H1 (cell line): ENCODE measurements around the gene CDKN1B. TPM values are rescaled to one million over a fixed set of nuclear protein-coding genes. Genes with fewer than 3 reads are reported as not detected.

ENCODE experiments used
- CTCF ChIA-PET: fragments of 300-600 bp; sonication (Branson Sonifier 250); formaldehyde crosslinking; loops from one replicate; lab custom pipeline; 2021; ENCODE audit not compliant: partially characterized antibody; lab: Charles Lee
- POLR2A ChIA-PET: fragments of 300-600 bp; sonication (Branson Sonifier 250); formaldehyde crosslinking; loops from one replicate; lab custom pipeline; 2021; ENCODE audit warnings: inconsistent platforms; ENCODE audit not compliant: partially characterized antibody; lab: Charles Lee
- DNase-seq, 2 experiments: peaks; one replicate each; pipeline versions ENCODE4 v3.0.0 to v3.0.0-alpha.2; 2010 to 2022; ENCODE audit warnings: low spot score in 2 of 2, low read depth in 1 of 2, mixed read lengths in 1 of 2
- FAIRE-seq: peaks from 2 replicates; lab custom pipeline; 2011; peaks lifted over from hg19 to GRCh38; lab: Jason Lieb, UNC
- H2AFZ ChIP-seq: 2 replicates; pipeline ENCODE4 v1.8.1; 2012; ENCODE audit warnings: low read length, inconsistent platforms
- H2AK5ac ChIP-seq: 2 replicates; pipeline ENCODE4 v1.6.1; 2013; ENCODE audit warnings: low read depth, low read length
- H2BK120ac ChIP-seq: replicated peaks from 2 replicates; pipeline ENCODE3; 2013; ENCODE audit warnings: low read depth, low read length, inconsistent platforms
- H2BK12ac ChIP-seq: 2 replicates; pipeline ENCODE4 v1.6.1; 2013; ENCODE audit warnings: low read depth, low read length
- H2BK15ac ChIP-seq: 2 replicates; pipeline ENCODE4 v1.6.1; 2013; ENCODE audit warnings: low read length
- H2BK20ac ChIP-seq: 2 replicates; pipeline ENCODE4 v1.6.1; 2013; ENCODE audit warnings: low read length
- H2BK5ac ChIP-seq: 2 replicates; pipeline ENCODE4 v1.6.1; 2013; ENCODE audit warnings: low read depth, low read length
- H3K14ac ChIP-seq: 2 replicates; pipeline ENCODE4 v1.6.1; 2013; ENCODE audit warnings: inconsistent platforms; ENCODE audit not compliant: insufficient read length
- H3K18ac ChIP-seq: 2 replicates; pipeline ENCODE4 v1.6.1; 2013; ENCODE audit warnings: low read length; ENCODE audit errors: extremely low read depth
- H3K23ac ChIP-seq: 2 replicates; pipeline ENCODE4 v1.6.1; 2013; ENCODE audit warnings: inconsistent platforms; ENCODE audit not compliant: insufficient read length
- H3K23me2 ChIP-seq: 2 replicates; pipeline ENCODE4 v1.6.1; 2013; ENCODE audit warnings: low read depth, low read length
- H3K27ac ChIP-seq: 2 replicates; pipeline ENCODE4 v1.6.1; 2011; ENCODE audit warnings: low read depth, low read length, inconsistent platforms
- H3K27me3 ChIP-seq, 4 experiments: replicated peaks in 1 of 4; 1 replicate in 1 of 4; 2 replicates in 3 of 4; pipeline versions ENCODE4 v1.6.1 to v1.8.1; 2011 to 2013; ENCODE audit warnings: low read length in 3 of 4, mild to moderate bottlenecking in 3 of 4, inconsistent platforms in 2 of 4, mixed read lengths in 2 of 4, moderate library complexity in 1 of 4; ENCODE audit not compliant: control insufficient read depth in 3 of 4, insufficient read depth in 3 of 4; ENCODE audit errors: extremely low read depth in 1 of 4
- H3K36me3 ChIP-seq, 4 experiments: 2 replicates each; pipeline versions ENCODE4 v1.6.1 to v1.8.1; 2011 to 2013; ENCODE audit warnings: mild to moderate bottlenecking in 4 of 4, low read length in 3 of 4, moderate library complexity in 2 of 4, control low read depth in 1 of 4, inconsistent platforms in 1 of 4; ENCODE audit not compliant: insufficient read depth in 4 of 4, control insufficient read depth in 2 of 4
- H3K4ac ChIP-seq: replicated peaks from 2 replicates; pipeline ENCODE3; 2013; ENCODE audit warnings: low read length, low read depth, mixed read lengths, inconsistent platforms; ENCODE audit not compliant: insufficient read length
- H3K4me1 ChIP-seq, 4 experiments: replicated peaks in 1 of 4; 1 replicate in 1 of 4; 2 replicates in 3 of 4; pipeline versions ENCODE4 v1.6.1 to v1.8.1; 2011 to 2013; ENCODE audit warnings: low read length in 3 of 4, inconsistent platforms in 2 of 4, mixed read lengths in 1 of 4; ENCODE audit not compliant: insufficient read depth in 4 of 4, control insufficient read depth in 3 of 4
- H3K4me2 ChIP-seq, 2 experiments: 2 replicates each; pipeline versions ENCODE4 v1.6.1 to v1.8.1; 2011 to 2013; ENCODE audit warnings: low read depth in 2 of 2, low read length in 2 of 2, control low read depth in 1 of 2, inconsistent platforms in 1 of 2, mild to moderate bottlenecking in 1 of 2; ENCODE audit not compliant: insufficient read depth in 1 of 2
- H3K4me3 ChIP-seq, 4 experiments: fragments of 200-600, 300-600 bp in 1 of 4; sonication (generic), shearing (Covaris generic), sonication (Bioruptor Twin) in 1 of 4; 2 replicates each; pipeline versions ENCODE4 v1.5.1 to v1.8.1; 2011 to 2016; ENCODE audit warnings: low read length in 4 of 4, low read depth in 3 of 4, control low read depth in 2 of 4, inconsistent platforms in 2 of 4, mild to moderate bottlenecking in 2 of 4, mixed read lengths in 1 of 4, moderate library complexity in 1 of 4; ENCODE audit not compliant: insufficient read depth in 2 of 4; ENCODE audit errors: extremely low read depth in 1 of 4
- H3K56ac ChIP-seq: replicated peaks from 2 replicates; pipeline ENCODE3; 2013; ENCODE audit warnings: low read depth, mild to moderate bottlenecking, mixed read lengths, low read length, inconsistent platforms; ENCODE audit not compliant: insufficient read length
- H3K79me1 ChIP-seq: 2 replicates; pipeline ENCODE4 v1.6.1; 2013; ENCODE audit warnings: low read depth, low read length, control low read depth
- H3K79me2 ChIP-seq, 2 experiments: 2 replicates each; pipeline versions ENCODE4 v1.6.1 to v1.8.1; 2012 to 2013; ENCODE audit warnings: low read length in 2 of 2, mild to moderate bottlenecking in 2 of 2, inconsistent platforms in 1 of 2; ENCODE audit not compliant: insufficient read depth in 2 of 2, control insufficient read depth in 1 of 2
- H3K9ac ChIP-seq, 4 experiments: replicated peaks in 1 of 4; 1 replicate in 1 of 4; 2 replicates in 3 of 4; pipeline versions ENCODE4 v1.6.1 to v1.8.1; 2011 to 2013; ENCODE audit warnings: low read depth in 3 of 4, low read length in 3 of 4, control low read depth in 2 of 4, mild to moderate bottlenecking in 2 of 4, moderate library complexity in 2 of 4, inconsistent platforms in 1 of 4; ENCODE audit errors: extremely low read depth in 1 of 4
- H3K9me3 ChIP-seq, 2 experiments: 2 replicates each; pipeline versions ENCODE4 v1.6.1 to v1.8.1; 2012 to 2013; ENCODE audit warnings: mild to moderate bottlenecking in 2 of 2, moderate library complexity in 2 of 2, control low read depth in 1 of 2, inconsistent platforms in 1 of 2, low read depth in 1 of 2, low read length in 1 of 2, mixed read lengths in 1 of 2; ENCODE audit not compliant: insufficient read depth in 2 of 2
- H4K20me1 ChIP-seq, 2 experiments: replicated peaks in 1 of 2; 2 replicates each; pipeline versions ENCODE3 to v1.8.1; 2011 to 2013; ENCODE audit warnings: inconsistent platforms in 2 of 2, low read length in 2 of 2, mild to moderate bottlenecking in 1 of 2; ENCODE audit not compliant: insufficient read depth in 2 of 2, control insufficient read depth in 1 of 2
- H4K5ac ChIP-seq: 2 replicates; pipeline ENCODE4 v1.6.1; 2013; ENCODE audit warnings: low read length, low read depth, mixed read lengths, inconsistent platforms; ENCODE audit not compliant: insufficient read length
- H4K8ac ChIP-seq: 2 replicates; pipeline ENCODE4 v1.8.0; 2013; ENCODE audit warnings: mild to moderate bottlenecking, moderate library complexity, low read length, inconsistent platforms; ENCODE audit not compliant: insufficient read depth; ENCODE audit errors: extremely low read depth
- H4K91ac ChIP-seq: replicated peaks from 2 replicates; pipeline ENCODE3; 2013; ENCODE audit warnings: low read length, mixed read lengths, inconsistent platforms; ENCODE audit not compliant: insufficient read length
- ASH2L ChIP-seq: fragments of 200-600, 300-600 bp; sonication (generic); IDR thresholded peaks from one replicate; pipeline ENCODE4 v1.7.1; 2017; ENCODE audit warnings: low read length
- KDM4A ChIP-seq: IDR thresholded peaks from one replicate; pipeline ENCODE4 v1.7.1; 2012; ENCODE audit warnings: low read depth, mild to moderate bottlenecking, moderate library complexity, low read length, inconsistent platforms; ENCODE audit not compliant: severe bottlenecking
- RAD21 ChIP-seq, 2 experiments: IDR thresholded peaks in 1 of 2; conservative IDR thresholded peaks in 1 of 2; 2 replicates each; pipeline ENCODE4 v1.6.1; 2011; ENCODE audit warnings: low read depth in 2 of 2, low read length in 2 of 2, improper control_type of control experiment in 1 of 2, inconsistent platforms in 1 of 2, mild to moderate bottlenecking in 1 of 2, moderate library complexity in 1 of 2
- WGBS, 2 experiments: shearing (Covaris generic) in 1 of 2; methylation state at CpG; one replicate each; pipeline versions ENCODE4 v1.1.6 to v1.1.7; 2013 to 2015; ENCODE audit warnings: low lambda C conversion rate in 2 of 2, mixed read lengths in 2 of 2, inconsistent platforms in 1 of 2, low coverage in 1 of 2, missing lambda C conversion rate in 1 of 2; ENCODE audit not compliant: insufficient replicate concordance in 2 of 2, insufficient coverage in 1 of 2, insufficient read length in 1 of 2; ENCODE audit errors: extremely low coverage in 1 of 2, missing lambda C conversion rate in 1 of 2; 5-methylcytosine and 5-hydroxymethylcytosine counted together
- polyA plus RNA-seq, 7 experiments: library from polyadenylated mRNA; depleted of rRNA in 3 of 7; stranded (reverse) in 5 of 7; unstranded in 2 of 7; fragments of >200 nt in 5 of 7; fragments of 200-250 nt in 2 of 7; gene quantifications; 1 replicate in 5 of 7; 2 replicates in 1 of 7; 4 replicates in 1 of 7; pipeline versions ENCODE4 v1.2.1 to v1.2.3, GENCODE V29; 2011 to 2013; ENCODE audit warnings: missing spikeins in 2 of 7, mixed read lengths in 2 of 7
- total RNA-seq: library from RNA; stranded (reverse); fragmentation: NEBNext Ultra II Directional; extraction: Animal tissue kit (Norgen Biotek cat#: 25700); gene quantifications from 2 replicates; pipeline ENCODE4 v1.2.1, GENCODE V29; 2021
- TF ChIP-seq, protein P1 (sequence below): IDR thresholded peaks from 2 replicates; pipeline ENCODE4 v1.6.1; 2012; ENCODE audit warnings: low read length, inconsistent platforms
- TF ChIP-seq, protein P2 (sequence below), 3 experiments: IDR thresholded peaks; 1 replicate in 2 of 3; 2 replicates in 1 of 3; pipeline versions ENCODE4 v1.5.1 to v1.6.1; 2011; ENCODE audit warnings: low read length in 3 of 3, mild to moderate bottlenecking in 3 of 3, inconsistent platforms in 2 of 3, low read depth in 1 of 3, moderate library complexity in 1 of 3; ENCODE audit not compliant: insufficient read depth in 1 of 3; ENCODE audit errors: control extremely low read depth in 1 of 3

CDKN1B gene
- total and polyA plus RNA-seq, 2 of the 8 experiments (the other 6 are each of a cell fraction or from before 2014, with no cell fraction given), result 6.5 to 27.2 TPM

- H3K4ac ChIP-seq, result peak overlapping the region; percentile 57
- H3K27ac ChIP-seq, result no peak overlapping the region
- no peak overlapping the region for H3K56ac ChIP-seq
- H3K79me2 ChIP-seq, result peaks cover 7 to 19% of the 10 kb centered on the region in 2 experiments; a peak in 3 of 4 replicates
- WGBS, 2 experiments, result 32% methylated on average over 23 of the region's 23 CpGs; no CpG with 5 or more reads in 1 of the 2 experiments
- no peak overlapping the region; the same call in 1 of the 2 replicates for H2BK15ac ChIP-seq
- ChIA-PET CTCF (interaction anchor here (0.5 to 4.6 kb wide), 20 partner anchors 10 to 1047 kb away, joined by 3 to 23 read pairs (median 3); no protein-coding TSS in a partner anchor), POLR2A (interaction anchor here (0.6 to 5.7 kb wide), 5 partner anchors 9 to 934 kb away, joined by 3 to 51 read pairs (median 4); no protein-coding TSS in a partner anchor)
- peak overlapping the region; percentile 99 for H2BK12ac ChIP-seq
- no peak overlapping the region for H3K14ac ChIP-seq
- H2BK5ac ChIP-seq, result peak overlapping the region; percentile 45; the same call in 1 of the 2 replicates
- no peak for FAIRE-seq
- no peak overlapping the region for H2AK5ac ChIP-seq
- peak overlapping the region; percentile 93 for H2AFZ ChIP-seq
- H2BK120ac ChIP-seq, result peak overlapping the region; percentile 84
- H3K27me3 ChIP-seq, result peaks cover 0 to 4% (median 0%) of the 10 kb centered on the region in 4 experiments; a peak in 1 of 7 replicates
- peak overlapping the region; percentile 19; the same call in 1 of the 2 replicates for H4K8ac ChIP-seq
- H2BK20ac ChIP-seq, result no peak overlapping the region
- peak overlapping the region in 1 of 4 experiments; percentile 40; a peak in 4 of 8 replicates for H3K4me3 ChIP-seq
- peak overlapping the region; percentile 58 to 95 for H3K4me2 ChIP-seq
- H3K36me3 ChIP-seq, result peaks cover 0 to 8% (median 0%) of the 10 kb centered on the region in 4 experiments; a peak in 2 of 8 replicates
- TF ChIP-seq, protein P1, sequence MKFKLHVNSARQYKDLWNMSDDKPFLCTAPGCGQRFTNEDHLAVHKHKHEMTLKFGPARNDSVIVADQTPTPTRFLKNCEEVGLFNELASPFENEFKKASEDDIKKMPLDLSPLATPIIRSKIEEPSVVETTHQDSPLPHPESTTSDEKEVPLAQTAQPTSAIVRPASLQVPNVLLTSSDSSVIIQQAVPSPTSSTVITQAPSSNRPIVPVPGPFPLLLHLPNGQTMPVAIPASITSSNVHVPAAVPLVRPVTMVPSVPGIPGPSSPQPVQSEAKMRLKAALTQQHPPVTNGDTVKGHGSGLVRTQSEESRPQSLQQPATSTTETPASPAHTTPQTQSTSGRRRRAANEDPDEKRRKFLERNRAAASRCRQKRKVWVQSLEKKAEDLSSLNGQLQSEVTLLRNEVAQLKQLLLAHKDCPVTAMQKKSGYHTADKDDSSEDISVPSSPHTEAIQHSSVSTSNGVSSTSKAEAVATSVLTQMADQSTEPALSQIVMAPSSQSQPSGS, result no peak
- TF ChIP-seq ASH2L (peak; percentile 55), RAD21 (IDR thresholded peaks at IDR 0.05 in 1 of 2, conservative IDR thresholded peaks at IDR 0.05 in 1 of 2; ENCODE audit: low read depth in 2 of 2, low read length in 2 of 2) (peak; percentile 14 to 20; a peak in 1 of 4 replicates), KDM4A (no peak)
- TF ChIP-seq, protein P2, sequence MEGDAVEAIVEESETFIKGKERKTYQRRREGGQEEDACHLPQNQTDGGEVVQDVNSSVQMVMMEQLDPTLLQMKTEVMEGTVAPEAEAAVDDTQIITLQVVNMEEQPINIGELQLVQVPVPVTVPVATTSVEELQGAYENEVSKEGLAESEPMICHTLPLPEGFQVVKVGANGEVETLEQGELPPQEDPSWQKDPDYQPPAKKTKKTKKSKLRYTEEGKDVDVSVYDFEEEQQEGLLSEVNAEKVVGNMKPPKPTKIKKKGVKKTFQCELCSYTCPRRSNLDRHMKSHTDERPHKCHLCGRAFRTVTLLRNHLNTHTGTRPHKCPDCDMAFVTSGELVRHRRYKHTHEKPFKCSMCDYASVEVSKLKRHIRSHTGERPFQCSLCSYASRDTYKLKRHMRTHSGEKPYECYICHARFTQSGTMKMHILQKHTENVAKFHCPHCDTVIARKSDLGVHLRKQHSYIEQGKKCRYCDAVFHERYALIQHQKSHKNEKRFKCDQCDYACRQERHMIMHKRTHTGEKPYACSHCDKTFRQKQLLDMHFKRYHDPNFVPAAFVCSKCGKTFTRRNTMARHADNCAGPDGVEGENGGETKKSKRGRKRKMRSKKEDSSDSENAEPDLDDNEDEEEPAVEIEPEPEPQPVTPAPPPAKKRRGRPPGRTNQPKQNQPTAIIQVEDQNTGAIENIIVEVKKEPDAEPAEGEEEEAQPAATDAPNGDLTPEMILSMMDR (IDR thresholded peaks at IDR 0.05; ENCODE audit: control extremely low read depth in 1 of 3, insufficient read depth in 1 of 3, low read depth in 1 of 3, low read length in 3 of 3), result peak; percentile 24 to 63 (median 47); a peak in 3 of 4 replicates
- peaks cover 11% of the 10 kb centered on the region for H3K23me2 ChIP-seq
- H3K4me1 ChIP-seq, result peaks cover 5 to 22% (median 14%) of the 10 kb centered on the region in 4 experiments; a peak in 6 of 7 replicates
- no peaks in the 10 kb centered on the region for H3K9me3 ChIP-seq
- no peak for DNase-seq
- H3K9ac ChIP-seq, result no peak overlapping the region
- no peak overlapping the region for H4K5ac ChIP-seq
- peaks cover 7% of the 10 kb centered on the region; the same call in 1 of the 2 replicates for H3K79me1 ChIP-seq
- H3K18ac ChIP-seq, result peak overlapping the region; percentile 48
- H4K20me1 ChIP-seq, result peaks cover 9 to 12% of the 10 kb centered on the region in 2 experiments
- H3K23ac ChIP-seq, result no peak overlapping the region
- H4K91ac ChIP-seq, result peak overlapping the region; percentile 78
Observed at GRCh38 chr12:12714276-12715021, 2.7 kb upstream of the CDKN1B start.
